Prostate gland (tissue), 2 donors: ENCODE results near the gene EPGN.

Experiments
- CTCF ChIP-seq, 4 experiments: fragments of 200-600 bp in 2 of 4; fragments of 450-650 bp in 2 of 4; sonication (generic) in 2 of 4; IDR thresholded peaks; 1 replicate in 3 of 4; 2 replicates in 1 of 4; pipeline ENCODE4 v1.5.1; 2016 to 2019; ENCODE audit warnings: antibody characterized with exemption in 4 of 4, mild to moderate bottlenecking in 2 of 4, moderate library complexity in 2 of 4
- POLR2A ChIP-seq: fragments of 450-650 bp; IDR thresholded peaks from one replicate; pipeline ENCODE4 v1.6.1; 2016; ENCODE audit warnings: antibody characterized with exemption, mild to moderate bottlenecking
- POLR2AphosphoS5 ChIP-seq: sonication (generic); formaldehyde crosslinking; IDR thresholded peaks from one replicate; pipeline ENCODE4 v1.6.1; 2017; ENCODE audit warnings: antibody characterized with exemption

DNA sequence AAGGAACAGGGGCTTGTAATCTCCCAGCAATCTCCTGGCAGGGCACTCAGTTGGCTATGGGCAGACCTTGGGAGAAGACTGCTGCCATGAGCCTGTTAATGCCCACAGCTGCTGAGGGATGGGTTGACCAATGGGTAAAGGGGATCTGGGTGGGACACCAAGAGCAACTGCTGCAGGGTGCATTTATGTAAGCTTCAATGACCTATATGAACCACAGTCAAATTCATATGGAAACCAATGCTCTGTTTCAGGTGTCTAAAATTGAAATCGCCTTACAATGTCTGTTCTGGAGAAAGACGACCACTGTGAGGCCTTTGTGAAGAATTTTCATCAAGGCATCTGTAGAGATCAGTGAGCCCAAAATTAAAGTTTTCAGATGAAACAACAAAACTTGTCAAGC is 6.1 kb downstream of the EPGN start:
- TF ChIP-seq POLR2AphosphoS5 (no peak), POLR2A (no peak), CTCF (IDR thresholded peaks at IDR 0.05) (no peak)
